GM19468 (cell line): ENCODE data around the gene PSMC3.

ENCODE experiments used
- ATAC-seq: cut with Tn5 transposase; IDR thresholded peaks from one replicate; pipeline ENCODE4 v1.9.1; 2021; ENCODE audit warnings: mild to moderate bottlenecking, moderate library complexity, moderate number of reproducible peaks; ENCODE audit not compliant: unreplicated experiment; ENCODE audit errors: extremely low read depth

Gene PSMC3

GRCh38 chr11:47395223-47396048, 30.8 kb downstream of the PSMC3 start:
- ATAC-seq, result no peak

GRCh38 chr11:47394322-47395222, 31.7 kb downstream of the PSMC3 start:
- ATAC-seq, result no peak

- ATAC-seq, result no peak
These were observed 32.3 kb downstream of the PSMC3 start for GRCh38 chr11:47394050-47394321.

DNA sequence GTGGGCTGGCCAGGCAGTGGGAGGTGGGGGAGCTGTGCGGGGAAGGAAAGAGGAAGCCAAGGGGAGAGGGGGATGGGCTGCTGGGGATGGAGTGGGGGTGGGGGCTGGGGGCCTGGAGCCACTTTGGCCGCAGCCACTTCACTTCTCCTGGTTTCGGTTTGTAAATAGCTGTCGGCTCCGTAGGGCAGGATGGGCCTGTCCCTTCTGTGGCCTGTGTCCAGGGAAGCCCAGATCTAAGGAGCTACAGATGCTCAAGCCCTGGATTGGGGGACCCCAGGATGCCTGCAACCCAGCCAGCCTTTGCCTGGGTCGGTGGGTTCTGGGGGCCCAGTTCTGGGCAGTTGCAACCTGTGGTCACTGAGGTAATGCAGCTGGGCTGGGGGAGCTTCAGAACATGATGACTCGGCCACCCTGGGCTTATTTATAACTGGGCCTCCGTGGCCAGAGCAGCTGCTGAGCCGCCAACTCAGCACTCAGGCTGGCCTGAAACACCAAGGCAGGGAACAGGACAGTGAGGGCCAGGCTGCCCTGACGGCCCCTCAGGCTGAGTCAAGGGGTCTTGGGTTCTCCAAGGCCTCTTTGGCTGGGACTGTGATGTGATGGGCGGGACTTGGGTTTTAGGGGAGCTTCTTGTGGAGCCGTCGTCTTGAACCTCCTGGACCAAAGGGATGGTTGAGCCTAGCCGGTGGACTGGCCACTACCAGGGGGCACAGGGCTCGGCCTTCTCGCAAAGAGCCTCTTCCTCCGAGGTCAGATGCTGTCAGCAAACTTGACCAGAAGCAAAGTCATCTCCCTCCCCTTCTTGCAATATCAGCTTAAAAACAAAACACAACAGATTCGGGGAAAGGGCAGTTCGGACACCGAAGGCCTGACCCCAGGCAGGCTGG, 32.8 kb downstream of the PSMC3 start:
- ATAC-seq, result no peak

GRCh38 chr11:47392546-47393162, 33.6 kb downstream of the PSMC3 start:
- no peak for ATAC-seq

DNA sequence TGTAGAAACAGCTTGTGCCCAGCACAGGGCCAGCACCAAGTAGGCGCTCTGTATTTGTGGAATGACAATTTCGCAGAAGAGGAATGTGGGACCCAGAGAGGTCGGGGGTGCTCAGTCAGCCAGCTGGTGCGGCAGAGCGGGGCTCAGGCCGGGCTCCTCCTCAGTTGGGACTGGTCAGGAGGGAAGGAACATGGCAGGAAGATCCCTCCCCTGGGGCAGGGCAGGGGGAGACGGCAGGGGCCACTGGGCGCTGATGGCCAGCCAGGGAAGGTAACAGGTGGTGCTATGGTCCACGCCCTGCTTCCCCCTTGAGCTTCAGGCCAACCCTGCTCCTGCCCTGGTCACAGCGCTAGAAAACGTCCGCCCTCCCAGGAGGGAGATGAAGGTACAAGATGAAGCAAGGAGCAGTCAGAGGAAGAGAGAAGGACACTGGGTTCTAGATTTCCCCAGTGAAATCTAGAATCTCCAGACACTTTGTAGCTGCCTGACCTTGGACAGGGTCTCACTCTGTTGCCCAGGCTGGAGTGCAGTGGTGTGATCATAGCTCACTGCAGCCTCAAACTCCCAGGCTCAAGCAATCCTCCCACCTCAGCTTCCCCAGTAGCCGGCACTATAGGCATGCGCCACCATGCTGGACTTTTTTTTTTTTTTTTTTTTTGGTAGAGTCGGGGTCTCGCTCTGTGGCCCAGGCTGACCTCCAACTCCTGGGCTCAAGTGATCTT, 34.4 kb downstream of the PSMC3 start:
- no peak for ATAC-seq

DNA sequence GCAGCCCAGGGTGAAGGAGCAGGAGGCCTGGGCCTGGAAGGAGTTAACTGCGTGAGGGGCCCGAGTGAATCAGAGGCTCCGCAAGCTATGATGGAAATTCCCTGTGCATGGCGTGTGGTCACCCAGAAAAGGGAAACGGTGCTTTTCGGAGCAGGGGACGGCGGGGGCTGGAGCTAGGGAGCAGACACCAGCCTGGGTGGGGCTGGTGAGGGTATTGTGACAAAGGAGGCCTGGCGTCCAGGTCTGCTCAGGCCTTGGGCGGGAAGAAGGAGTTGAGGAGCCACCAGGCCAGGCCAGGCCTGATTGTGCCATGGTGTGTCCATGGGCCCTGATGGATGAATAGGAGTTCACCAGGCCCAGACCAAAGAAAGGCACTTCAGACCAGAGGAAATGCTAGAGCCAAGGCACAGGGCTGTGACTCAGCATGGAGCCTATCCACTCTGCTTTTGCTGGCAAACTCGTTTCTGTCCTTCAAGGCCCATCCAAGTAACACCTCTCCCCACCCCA, 35.1 kb downstream of the PSMC3 start:
- ATAC-seq, result no peak

DNA sequence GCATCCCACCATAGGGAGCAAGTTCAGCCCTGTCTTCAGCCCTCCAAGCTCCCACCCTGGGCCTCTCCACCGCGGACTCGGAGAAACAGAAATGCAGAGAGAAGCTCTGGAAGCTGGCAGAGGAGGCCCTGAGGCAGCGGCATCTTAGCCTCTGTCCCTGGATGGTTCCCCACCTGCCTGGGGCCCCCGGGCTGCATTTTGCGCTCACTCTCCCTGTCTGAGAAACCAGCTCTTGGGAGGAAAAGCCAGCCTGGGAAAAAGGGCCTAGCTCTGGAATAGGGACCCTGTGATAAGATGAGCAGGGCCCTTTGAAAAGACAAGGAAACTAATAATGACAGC, 35.8 kb downstream of the PSMC3 start:
- no peak for ATAC-seq

DNA sequence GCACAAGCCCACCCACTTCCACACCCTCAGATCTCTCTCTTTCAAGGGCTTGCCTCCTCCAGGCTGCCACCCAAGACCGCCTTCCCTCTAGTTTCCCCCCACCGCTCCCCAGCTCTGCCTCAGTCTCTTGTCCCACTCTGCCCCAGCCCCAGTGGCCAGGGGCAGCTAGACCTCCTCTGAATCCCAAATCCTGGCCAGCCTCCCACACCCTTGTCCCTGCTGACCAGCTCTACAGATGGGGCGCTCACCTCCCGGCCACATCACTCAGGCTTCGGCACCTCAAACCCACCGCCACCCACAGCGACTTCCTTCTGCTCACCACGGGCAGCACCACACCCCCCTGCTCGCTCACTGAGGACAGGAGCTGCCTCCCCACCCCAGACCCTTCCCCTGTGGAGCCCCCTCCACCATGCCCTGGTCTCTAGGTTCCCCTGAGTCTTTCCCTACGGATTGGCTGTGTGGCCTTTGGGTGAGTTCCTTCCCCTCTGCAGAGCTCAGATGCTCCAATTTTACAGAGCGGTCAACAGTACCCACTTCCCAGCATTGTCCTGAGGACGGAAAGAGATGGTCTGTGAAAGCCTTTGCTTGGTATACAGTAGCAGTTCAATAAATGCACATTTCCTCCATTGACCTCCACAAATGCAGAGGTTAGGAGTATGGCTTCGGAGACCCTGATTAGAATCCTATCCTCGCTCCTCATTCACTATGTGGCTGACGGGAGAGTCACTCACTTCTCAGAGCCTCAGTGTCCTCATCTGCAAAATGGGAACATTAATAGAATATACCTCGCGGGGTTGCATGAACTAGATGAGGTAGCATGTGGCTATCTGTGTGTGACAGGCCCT, 36.4 kb downstream of the PSMC3 start:
- no peak for ATAC-seq

DNA sequence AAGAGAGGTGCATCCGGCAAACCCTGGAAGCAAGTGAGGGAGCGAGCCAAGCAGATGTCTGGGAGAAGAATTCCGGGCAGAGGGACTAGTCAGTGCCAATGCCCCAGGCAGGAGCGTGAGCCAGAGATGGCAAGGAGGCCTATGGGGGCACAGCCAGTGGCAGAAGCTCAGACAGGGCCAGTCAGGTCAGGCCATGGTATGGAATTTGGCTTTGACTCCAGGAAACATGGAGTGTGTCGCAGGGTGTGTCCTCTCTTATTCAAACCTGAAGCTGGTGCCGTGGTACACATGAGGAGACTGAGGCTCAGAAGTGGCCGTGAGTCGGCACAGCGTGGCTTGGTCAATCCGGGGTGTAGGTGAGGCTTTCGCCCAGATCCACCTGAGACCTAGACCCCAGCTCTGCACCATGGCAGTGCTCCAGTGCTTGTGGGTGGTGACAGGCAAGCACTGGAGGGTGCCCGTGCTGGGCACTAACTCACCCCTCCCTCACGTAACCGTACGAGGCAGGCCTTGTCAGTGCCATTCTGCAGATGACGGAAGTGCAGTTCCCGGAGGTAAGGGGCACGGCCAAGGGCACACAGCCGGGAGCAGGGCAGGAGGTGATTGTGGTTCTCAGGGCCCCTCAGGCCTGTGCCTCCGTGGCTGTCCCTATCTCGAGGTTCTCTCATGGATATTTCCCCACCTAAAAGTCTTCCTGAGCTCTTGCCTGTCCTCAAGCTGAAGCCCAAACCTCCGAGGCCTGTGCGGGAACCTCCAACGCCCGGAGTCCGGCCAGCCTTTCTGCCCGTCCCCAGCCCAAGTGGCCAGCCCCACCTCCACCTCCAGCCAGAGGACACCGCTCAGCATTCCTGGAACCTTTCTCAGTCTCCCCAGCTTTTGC, 37.3 kb downstream of the PSMC3 start:
- no peak for ATAC-seq

- no peak for ATAC-seq
These were observed 38.1 kb downstream of the PSMC3 start for GRCh38 chr11:47387944-47388696.

DNA sequence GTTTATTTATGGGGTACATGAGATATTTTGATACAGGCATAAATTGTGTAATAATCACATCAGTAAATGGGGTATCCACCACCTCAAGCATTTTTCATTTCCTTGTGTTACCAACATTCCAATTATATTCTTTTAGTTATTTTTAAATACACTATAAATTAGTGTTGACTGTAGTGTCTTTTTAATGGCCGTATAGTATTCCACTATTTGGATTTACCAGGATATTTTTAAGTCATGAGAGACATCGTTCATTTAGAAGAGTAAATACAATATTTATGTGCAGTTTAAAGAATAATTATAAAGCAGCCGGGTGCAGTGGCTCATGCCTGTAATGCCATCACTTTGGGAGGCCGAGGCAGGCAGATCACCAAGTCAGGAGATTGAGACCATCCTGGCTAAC, 41.7 kb downstream of the PSMC3 start:
- ATAC-seq, result no peak

DNA sequence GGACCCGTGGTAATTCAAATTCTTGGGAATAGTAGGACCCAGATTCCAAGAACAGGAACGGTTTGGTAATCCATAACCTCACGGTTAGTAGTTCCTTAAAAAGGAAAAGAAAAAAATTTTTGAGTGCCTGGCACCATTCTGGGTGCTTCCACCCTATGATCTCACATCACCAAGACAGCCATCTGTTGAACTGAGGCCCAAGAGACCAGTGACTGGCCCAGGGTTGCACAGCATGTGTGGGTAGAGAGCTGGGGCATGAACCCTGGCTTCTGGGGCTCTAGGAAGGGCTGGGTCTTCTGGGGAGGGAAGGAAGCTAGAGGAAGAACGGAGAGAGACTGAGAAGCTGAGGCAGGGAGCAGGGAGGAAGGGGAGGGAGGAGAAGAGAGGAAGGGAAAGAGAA, 43.2 kb downstream of the PSMC3 start:
- ATAC-seq, result no peak

DNA sequence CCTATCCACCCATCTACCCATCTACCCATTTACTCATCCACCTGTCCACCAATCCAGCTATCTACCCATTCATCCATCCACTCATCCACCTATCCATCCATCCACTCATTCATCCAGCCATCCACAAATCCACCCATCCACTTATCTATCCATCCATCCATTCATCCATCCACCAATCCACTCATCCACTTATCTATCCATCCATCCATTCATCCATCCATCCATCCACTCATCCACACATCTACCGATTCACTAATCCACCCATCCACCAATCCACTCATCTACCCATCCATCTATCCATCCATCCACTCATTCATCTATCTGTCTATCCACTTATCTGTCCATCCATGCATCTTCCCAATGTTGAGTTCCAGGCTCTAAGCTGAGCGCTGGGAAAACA, 46.2 kb downstream of the PSMC3 start:
- no peak for ATAC-seq

DNA sequence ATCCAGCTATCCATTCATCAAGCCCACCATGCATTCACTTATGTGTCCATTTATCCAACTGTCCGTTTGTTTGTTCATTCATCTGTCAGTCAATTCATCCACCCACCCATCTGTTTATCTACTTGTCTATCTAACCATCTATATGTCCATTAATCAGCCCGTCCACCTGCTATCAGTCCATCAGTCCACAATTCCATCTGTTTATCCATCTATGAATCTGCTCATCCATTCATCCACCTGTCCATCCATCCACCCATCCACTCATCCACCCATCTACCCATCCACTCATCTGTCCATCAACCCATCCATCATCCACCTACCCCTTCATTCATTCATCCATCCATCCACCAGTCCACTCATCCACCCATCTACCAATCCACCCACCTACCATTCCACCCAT, 46.9 kb downstream of the PSMC3 start:
- no peak for ATAC-seq

- no peak for ATAC-seq
These were observed 47.4 kb downstream of the PSMC3 start for GRCh38 chr11:47378836-47379170.
